ENCODE results near the gene SAMD5. TPM values are rescaled to one million over a fixed set of nuclear protein-coding genes. Genes with fewer than 3 reads are reported as not detected.

The SAMD5 gene
- total and polyA plus RNA-seq, 9 of the 15 experiments (the other 6 are each of a cell fraction or from before 2014, with no cell fraction given) = 0.15 to 0.91 (median 0.55) TPM

- Histone ChIP-seq H3K27me3 (ENCODE audit: control insufficient read depth in 2 of 2, insufficient read depth in 2 of 2, low read length in 2 of 2) (peaks cover 7 to 10% of the 10 kb centered on the region in 2 experiments), H4K20me1 (replicated peaks; ENCODE audit: control insufficient read depth, insufficient read depth, low read length) (no peaks in the 10 kb centered on the region), H3K9ac (ENCODE audit: insufficient read depth in 1 of 2, low read depth in 2 of 2, low read length in 2 of 2) (no peak overlapping the region), H3K9me1 (ENCODE audit: control insufficient read depth, insufficient read depth, low read length) (no peaks in the 10 kb centered on the region), H3K4me3 (no peak overlapping the region), H3K79me2 (ENCODE audit: control insufficient read depth, insufficient read depth, low read length) (no peaks in the 10 kb centered on the region), H3K27ac (ENCODE audit: extremely low read depth, low read depth, low read length) (no peak overlapping the region), H3K9me3 (replicated peaks; ENCODE audit: control insufficient read depth, insufficient read depth, low read depth, low read length) (no peaks in the 10 kb centered on the region), H2AFZ (ENCODE audit: low read depth, low read length) (no peak overlapping the region), H3K4me1 (replicated peaks in 1 of 2; ENCODE audit: control insufficient read depth in 2 of 2, insufficient read depth in 2 of 2, low read length in 2 of 2) (no peaks in the 10 kb centered on the region), H3K36me3 (ENCODE audit: control insufficient read depth, insufficient read depth, low read length) (no peaks in the 10 kb centered on the region), H3K4me2 (ENCODE audit: insufficient read depth, low read length) (no peak overlapping the region)
- no TSS peak for BruUV-seq (replicated peaks)
- no peak for ATAC-seq
- no peak for DNase-seq (ENCODE audit: extremely low read depth in 1 of 4, low spot score in 3 of 4)
- CTCF ChIA-PET (ENCODE audit: low intra/inter-chr PET ratio) = no interaction called here
- WGBS (ENCODE audit: insufficient coverage, low coverage, missing lambda C conversion rate) = 7% methylated on average over 4 of the region's 4 CpGs
- TF ChIP-seq SMAD2 (IDR thresholded peaks at IDR 0.05; ENCODE audit: low read depth, low read length) = no peak
- TF ChIP-seq ZNF507 (tag; conservative IDR thresholded peaks at IDR 0.05) = no peak
- TF ChIP-seq ZNF57 (CRISPR knock-in tag; IDR thresholded peaks at IDR 0.05) = no peak
- no peak for TF ChIP-seq XRCC4 (IDR thresholded peaks at IDR 0.05; ENCODE audit: extremely low read depth, insufficient read depth, insufficient read length)
- no peak for TF ChIP-seq MXD1 (CRISPR knock-in tag; IDR thresholded peaks at IDR 0.05; ENCODE audit: borderline replicate concordance, poor library complexity, severe bottlenecking)
- no peak for TF ChIP-seq MIER1 (IDR thresholded peaks at IDR 0.05; ENCODE audit: low read depth)
- intact Hi-C loops (cut with micrococcal nuclease) (no loop called here), in situ Hi-C loops (cut with MboI) (no loop called here)
- peak; percentile 55 for FAIRE-seq
- POLR2A ChIA-PET = interaction anchor here (0.8 to 2.8 kb wide), 2 partner anchors 10 to 11 kb away, joined by 3 to 10 read pairs; no protein-coding TSS in a partner anchor
Measured at GRCh38 chr6:147604373-147604772, 95.9 kb downstream of the SAMD5 start.

GRCh38 chr6:147611992-147612391, 103.5 kb downstream of the SAMD5 start:
- no peak for DNase-seq (ENCODE audit: extremely low read depth in 1 of 4, low spot score in 3 of 4)
- H3K79me2 ChIP-seq (ENCODE audit: control insufficient read depth, insufficient read depth, low read length) = no peaks in the 10 kb centered on the region
- H3K4me1 ChIP-seq (replicated peaks in 1 of 2; ENCODE audit: control insufficient read depth in 2 of 2, insufficient read depth in 2 of 2, low read length in 2 of 2) = no peaks in the 10 kb centered on the region
- no peak overlapping the region for H3K4me2 ChIP-seq (ENCODE audit: insufficient read depth, low read length)
- no peaks in the 10 kb centered on the region for H3K9me1 ChIP-seq (ENCODE audit: control insufficient read depth, insufficient read depth, low read length)
- intact Hi-C loops (cut with micrococcal nuclease) = no loop called here
- no peaks in the 10 kb centered on the region for H3K36me3 ChIP-seq (ENCODE audit: control insufficient read depth, insufficient read depth, low read length)
- H4K20me1 ChIP-seq (replicated peaks; ENCODE audit: control insufficient read depth, insufficient read depth, low read length) = no peaks in the 10 kb centered on the region
- H3K27ac ChIP-seq (ENCODE audit: extremely low read depth, low read depth, low read length) = no peak overlapping the region
- ChIA-PET CTCF (ENCODE audit: low intra/inter-chr PET ratio) (no interaction called here), POLR2A (no interaction called here)
- 8% methylated on average over 5 of the region's 5 CpGs for WGBS (ENCODE audit: insufficient coverage, low coverage, missing lambda C conversion rate)
- ATAC-seq = no peak
- H3K27me3 ChIP-seq (ENCODE audit: control insufficient read depth in 2 of 2, insufficient read depth in 2 of 2, low read length in 2 of 2) = peaks cover 6% of the 10 kb centered on the region in 2 experiments; a peak in 4 of 5 replicates
- H2AFZ ChIP-seq (ENCODE audit: low read depth, low read length) = no peak overlapping the region
- H3K9ac ChIP-seq (ENCODE audit: insufficient read depth in 1 of 2, low read depth in 2 of 2, low read length in 2 of 2) = no peak overlapping the region
- H3K4me3 ChIP-seq = no peak overlapping the region
- in situ Hi-C loops (cut with MboI) = no loop called here
- no TSS peak for BruUV-seq (replicated peaks)
- no peaks in the 10 kb centered on the region for H3K9me3 ChIP-seq (replicated peaks; ENCODE audit: control insufficient read depth, insufficient read depth, low read depth, low read length)
- no peak for FAIRE-seq
- TF ChIP-seq FOXJ2 (tag; IDR thresholded peaks at IDR 0.05) (no peak), NCOA2 (IDR thresholded peaks at IDR 0.05; ENCODE audit: partially characterized antibody in 2 of 2) (no peak), ZNF507 (tag; conservative IDR thresholded peaks at IDR 0.05) (no peak), TSC22D4 (tag; IDR thresholded peaks at IDR 0.05) (no peak), ZNF75A (CRISPR knock-in tag; IDR thresholded peaks at IDR 0.05) (no peak), ZNF668 (CRISPR knock-in tag; IDR thresholded peaks at IDR 0.05) (no peak), SMARCA4 (IDR thresholded peaks at IDR 0.05) (no peak), NFRKB (IDR thresholded peaks at IDR 0.05; ENCODE audit: low read depth) (no peak), GABPB1 (CRISPR knock-in tag; IDR thresholded peaks at IDR 0.05) (no peak), CBFA2T2 (conservative IDR thresholded peaks at IDR 0.05) (peak; percentile 37; the same call in 1 of the 2 replicates), CHD1 (IDR thresholded peaks at IDR 0.05; ENCODE audit: low read length) (no peak), FOXK1 (CRISPR knock-in tag; IDR thresholded peaks at IDR 0.05; ENCODE audit: borderline replicate concordance) (no peak), RAD51 (IDR thresholded peaks at IDR 0.05; ENCODE audit: borderline replicate concordance, low read depth) (peak; percentile 66)

All from K562 (cell line).